Measurements from ENCODE around the gene PIP4K2C. TPM values are rescaled to one million over a fixed set of nuclear protein-coding genes. Genes with fewer than 3 reads are reported as not detected.

PIP4K2C gene
- total and polyA plus RNA-seq, 10 of the 15 experiments (the other 5 are each of a cell fraction or from before 2014, with no cell fraction given), result 4.8 to 25.1 (median 14.9) TPM

- no peak overlapping the region for H3K4me3 ChIP-seq
- ATAC-seq, result no peak
- BruUV-seq (replicated peaks), result no TSS peak
- ChIA-PET CTCF (interaction anchor here (0.7 to 2.6 kb wide), 3 partner anchors 14 to 42 kb away, joined by 3 to 9 read pairs (median 3); no protein-coding TSS in a partner anchor), SMC1A (ENCODE audit: uncharacterized antibody, unreplicated experiment) (interaction anchor here (0.7 to 1.3 kb wide), 2 partner anchors 9 to 15 kb away, joined by 3 read pairs; no protein-coding TSS in a partner anchor), POLR2A (interaction anchor here (0.7 to 1.6 kb wide), 2 partner anchors 9 to 14 kb away, joined by 3 to 5 read pairs; partner anchors contain the start of gene PIP4K2C), RAD21 (ENCODE audit: unreplicated experiment) (no interaction called here)
- TF ChIP-seq ZSCAN29 (IDR thresholded peaks at IDR 0.05) (no peak), MYC (IDR thresholded peaks at IDR 0.05; ENCODE audit: insufficient read depth, insufficient read length, insufficient replicate concordance, low read length, severe bottlenecking) (no peak), ESRRA (IDR thresholded peaks at IDR 0.05; ENCODE audit: low read length) (no peak), NFXL1 (IDR thresholded peaks at IDR 0.05; ENCODE audit: borderline replicate concordance) (no peak), SMARCA5 (IDR thresholded peaks at IDR 0.05) (no peak), ZBTB33 (IDR thresholded peaks at IDR 0.05) (no peak), SREBF2 (IDR thresholded peaks at IDR 0.05; ENCODE audit: low read length) (no peak), IRF3 (IDR thresholded peaks at IDR 0.05) (no peak), RBBP5 (conservative IDR thresholded peaks at IDR 0.05) (no peak), NRF1 (conservative IDR thresholded peaks at IDR 0.05; ENCODE audit: low read depth, low read length) (no peak), SMAD5 (IDR thresholded peaks at IDR 0.05; ENCODE audit: low read depth) (no peak), STAT1 (conservative IDR thresholded peaks at IDR 0.05) (no peak), NR2C2 (IDR thresholded peaks at IDR 0.05; ENCODE audit: borderline replicate concordance, control insufficient read depth, insufficient read length, low read depth) (no peak), USF2 (IDR thresholded peaks at IDR 0.05; ENCODE audit: borderline replicate concordance, low read depth, low read length) (no peak)
- FAIRE-seq, result no peak
- H3K36me3 ChIP-seq (ENCODE audit: control insufficient read depth in 2 of 2, insufficient read depth in 2 of 2, low read length in 1 of 2), result peaks cover 0 to 3% of the 10 kb centered on the region in 2 experiments; a peak in 3 of 4 replicates
- H3K9me3 ChIP-seq (replicated peaks; ENCODE audit: control insufficient read depth, insufficient read depth, low read length), result no peaks in the 10 kb centered on the region
- in situ Hi-C loops (cut with MboI), result no loop called here
- WGBS (ENCODE audit: insufficient coverage, insufficient replicate concordance, low lambda C conversion rate, missing lambda C conversion rate), result 50% methylated on average over 2 of the region's 2 CpGs
- H3K9ac ChIP-seq (ENCODE audit: control insufficient read depth, insufficient read depth, low read length), result no peak overlapping the region
- DNase-seq (ENCODE audit: low read depth, low spot score), result no peak
- H2AFZ ChIP-seq (ENCODE audit: control insufficient read depth, low read depth, low read length), result no peak overlapping the region
- intact Hi-C loops (cut with micrococcal nuclease; ENCODE audit: unreplicated experiment), result no loop called here
- peaks cover 4% of the 10 kb centered on the region; the same call in 1 of the 2 replicates for H3K4me1 ChIP-seq (ENCODE audit: control insufficient read depth, insufficient read depth, low read length)
- no peaks in the 10 kb centered on the region for H3K27me3 ChIP-seq (replicated peaks in 1 of 2; ENCODE audit: control insufficient read depth in 2 of 2, insufficient read depth in 2 of 2, low read length in 1 of 2)
- no peaks in the 10 kb centered on the region for H4K20me1 ChIP-seq (ENCODE audit: control insufficient read depth, insufficient read depth)
- no peak overlapping the region for H3K4me2 ChIP-seq (ENCODE audit: control insufficient read depth, insufficient read depth)
- no peak overlapping the region for H3K27ac ChIP-seq (ENCODE audit: control insufficient read depth, insufficient read depth)
- no peaks in the 10 kb centered on the region for H3K79me2 ChIP-seq (ENCODE audit: control insufficient read depth, insufficient read depth, low read length)
Observed at GRCh38 chr12:57600395-57600794, 9.4 kb downstream of the PIP4K2C start.
